Colonic mucosa (tissue), 4 donors: ENCODE results near the gene PRKCE. TPM values are rescaled to one million over a fixed set of nuclear protein-coding genes. Genes with fewer than 3 reads are reported as not detected.

Experiments used
- DNase-seq: peaks from one replicate; pipeline ENCODE4 v3.0.0-alpha.2; 2020
- H3K27ac ChIP-seq: fragments of 200-600 bp; one replicate; pipeline ENCODE4 v1.8.0; 2021
- H3K27me3 ChIP-seq: fragments of 200-600 bp; one replicate; pipeline ENCODE4 v1.8.0; 2021
- H3K36me3 ChIP-seq: fragments of 200-600 bp; one replicate; pipeline ENCODE4 v1.8.0; 2021
- H3K4me1 ChIP-seq: fragments of 200-600 bp; one replicate; pipeline ENCODE4 v1.8.0; 2021; ENCODE audit warnings: mild to moderate bottlenecking
- H3K4me3 ChIP-seq: fragments of 200-600 bp; one replicate; pipeline ENCODE4 v1.8.0; 2021
- H3K9ac ChIP-seq, 2 donors: one replicate each; pipeline ENCODE4 v1.7.0; 2013; ENCODE audit warnings: control low read depth in 2 of 2, low read depth in 2 of 2, low read length in 2 of 2
- H3K9me3 ChIP-seq: fragments of 200-600 bp; one replicate; pipeline ENCODE4 v1.8.0; 2021
- CTCF ChIP-seq: fragments of 200-600 bp; IDR thresholded peaks from one replicate; pipeline ENCODE4 v1.8.0; 2022; ENCODE audit warnings: antibody characterized with exemption, mild to moderate bottlenecking
- intact Hi-C: fragments of 100-400 bp; cut with DNase I; formaldehyde crosslinking; loops from one replicate; pipeline ENCODE4 v1.14.1; 2022
- total RNA-seq, 2 donors: library from RNA; stranded (reverse); fragmentation: NEBNext Ultra II Directional in 1 of 2; extraction: Animal tissue kit (Norgen Biotek cat#: 25700) in 1 of 2; gene quantifications; one replicate each; pipeline ENCODE4 v1.2.1, GENCODE V29; 2021
- donor health status: healthy.
- donor health status: DM: no; HTN: no; CAD: no.
- donor health status: DM: no; HTN: no; CAD: no.

PRKCE gene
- total RNA-seq, 2 donors from 2014 or later: 17.5 to 25.8 TPM

DNA sequence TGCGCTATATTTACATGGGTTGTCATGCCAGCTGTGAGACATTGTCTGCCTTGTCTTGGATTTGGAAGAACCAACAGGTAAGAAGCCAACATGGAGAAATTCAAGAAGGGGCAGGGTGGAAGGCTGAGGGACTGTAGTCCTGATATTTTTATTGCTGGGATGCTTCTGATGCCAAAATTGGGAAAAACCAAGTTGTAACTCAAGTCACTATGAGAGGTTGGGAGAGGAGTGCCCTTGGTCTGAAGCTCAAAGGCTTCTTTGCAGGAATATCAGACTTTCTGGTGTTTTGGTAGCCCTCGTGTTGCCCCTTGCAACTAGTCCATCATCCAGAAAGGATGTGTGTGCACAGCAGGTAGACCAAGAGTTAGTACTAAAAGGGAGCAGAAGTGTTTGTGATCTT is 351.5 kb downstream of the PRKCE start:
- intact Hi-C loops: no loop called here
- Histone ChIP-seq H3K27ac (no peak overlapping the region), H3K9ac (no peak overlapping the region), H3K27me3 (no peaks in the 10 kb centered on the region), H3K36me3 (no peaks in the 10 kb centered on the region), H3K4me3 (no peak overlapping the region), H3K9me3 (no peaks in the 10 kb centered on the region), H3K4me1 (no peaks in the 10 kb centered on the region)
- no peak for DNase-seq
- TF ChIP-seq CTCF: no peak

DNA sequence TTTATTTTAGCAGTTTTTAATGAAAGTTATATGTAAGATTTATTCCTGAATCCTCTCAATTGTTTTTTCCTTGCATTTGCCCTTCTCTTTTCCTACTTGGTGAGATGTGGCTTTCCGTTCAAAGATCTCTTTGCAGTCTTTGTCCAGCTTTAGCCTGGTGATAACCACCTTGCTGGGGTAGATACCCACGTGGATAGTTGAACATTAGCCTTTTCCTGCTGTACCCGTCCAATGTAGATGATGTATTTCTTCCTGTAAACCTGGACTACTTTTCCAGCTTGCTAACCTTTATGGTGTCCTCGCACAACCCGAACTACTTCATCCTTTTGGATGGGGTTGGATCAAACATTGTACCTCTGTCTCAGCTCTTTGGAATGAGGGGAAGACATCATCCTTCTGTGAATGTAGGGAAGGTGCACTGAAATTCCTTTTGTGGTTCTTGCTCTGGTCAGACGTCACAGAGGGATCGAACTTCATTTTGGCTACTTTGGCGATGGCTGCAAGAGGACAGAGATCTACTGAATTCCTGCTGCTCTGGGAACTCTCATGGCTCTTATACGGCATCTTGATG is 352.5 kb downstream of the PRKCE start:
- Histone ChIP-seq H3K27ac (no peak overlapping the region), H3K27me3 (no peaks in the 10 kb centered on the region), H3K4me1 (no peaks in the 10 kb centered on the region), H3K4me3 (no peak overlapping the region), H3K9ac (no peak overlapping the region), H3K36me3 (no peaks in the 10 kb centered on the region), H3K9me3 (no peaks in the 10 kb centered on the region)
- no peak for TF ChIP-seq CTCF
- DNase-seq: no peak
- intact Hi-C loops: no loop called here

DNA sequence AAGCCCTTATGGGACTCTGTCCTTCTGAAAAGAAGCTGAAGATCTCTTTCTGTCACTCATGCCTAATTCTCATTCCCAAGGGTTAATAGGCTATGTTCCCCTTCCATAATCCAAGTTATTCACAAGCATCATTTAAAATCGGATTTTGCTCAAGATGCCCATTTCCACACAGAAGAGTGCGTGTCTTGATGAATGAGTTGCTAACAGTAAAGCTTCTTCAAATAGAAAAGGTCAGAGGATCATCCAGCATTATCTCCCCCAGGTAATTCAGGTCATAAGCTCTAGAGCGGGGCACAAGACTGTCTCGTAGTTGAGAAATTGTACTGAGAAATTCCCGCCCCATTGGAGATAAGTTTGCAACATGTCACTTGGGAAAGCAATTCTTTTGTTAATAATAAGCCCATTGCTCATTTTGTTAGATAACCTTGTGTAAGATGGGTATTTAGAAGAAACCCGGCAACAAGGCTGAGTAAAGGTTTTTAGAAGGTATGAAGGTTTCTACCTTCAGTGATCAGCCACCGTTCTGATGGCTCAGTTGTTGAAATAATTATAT is 355.1 kb downstream of the PRKCE start:
- no peak for DNase-seq
- no peak overlapping the region for H3K9ac ChIP-seq
- no peak for TF ChIP-seq CTCF
- H3K9me3 ChIP-seq: no peaks in the 10 kb centered on the region
- intact Hi-C loops: no loop called here
- H3K27me3 ChIP-seq: no peaks in the 10 kb centered on the region
- no peaks in the 10 kb centered on the region for H3K36me3 ChIP-seq
- H3K4me1 ChIP-seq: no peaks in the 10 kb centered on the region
- H3K27ac ChIP-seq: no peak overlapping the region
- no peak overlapping the region for H3K4me3 ChIP-seq

DNA sequence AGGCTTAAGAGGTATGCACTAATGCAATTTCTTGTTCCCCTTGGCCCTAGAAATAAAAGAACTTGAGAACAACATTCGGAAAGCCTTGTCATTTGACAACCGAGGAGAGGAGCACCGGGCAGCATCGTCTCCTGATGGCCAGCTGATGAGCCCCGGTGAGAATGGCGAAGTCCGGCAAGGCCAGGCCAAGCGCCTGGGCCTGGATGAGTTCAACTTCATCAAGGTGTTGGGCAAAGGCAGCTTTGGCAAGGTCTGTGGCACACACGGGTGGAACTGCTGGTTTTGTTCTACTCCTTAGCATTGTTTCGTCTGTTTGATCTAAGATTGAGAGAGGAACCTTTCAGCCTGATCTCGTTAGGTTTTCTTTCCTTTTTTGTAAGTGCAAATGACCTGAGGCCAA is 355.9 kb downstream of the PRKCE start:
- H3K4me3 ChIP-seq: no peak overlapping the region

DNA sequence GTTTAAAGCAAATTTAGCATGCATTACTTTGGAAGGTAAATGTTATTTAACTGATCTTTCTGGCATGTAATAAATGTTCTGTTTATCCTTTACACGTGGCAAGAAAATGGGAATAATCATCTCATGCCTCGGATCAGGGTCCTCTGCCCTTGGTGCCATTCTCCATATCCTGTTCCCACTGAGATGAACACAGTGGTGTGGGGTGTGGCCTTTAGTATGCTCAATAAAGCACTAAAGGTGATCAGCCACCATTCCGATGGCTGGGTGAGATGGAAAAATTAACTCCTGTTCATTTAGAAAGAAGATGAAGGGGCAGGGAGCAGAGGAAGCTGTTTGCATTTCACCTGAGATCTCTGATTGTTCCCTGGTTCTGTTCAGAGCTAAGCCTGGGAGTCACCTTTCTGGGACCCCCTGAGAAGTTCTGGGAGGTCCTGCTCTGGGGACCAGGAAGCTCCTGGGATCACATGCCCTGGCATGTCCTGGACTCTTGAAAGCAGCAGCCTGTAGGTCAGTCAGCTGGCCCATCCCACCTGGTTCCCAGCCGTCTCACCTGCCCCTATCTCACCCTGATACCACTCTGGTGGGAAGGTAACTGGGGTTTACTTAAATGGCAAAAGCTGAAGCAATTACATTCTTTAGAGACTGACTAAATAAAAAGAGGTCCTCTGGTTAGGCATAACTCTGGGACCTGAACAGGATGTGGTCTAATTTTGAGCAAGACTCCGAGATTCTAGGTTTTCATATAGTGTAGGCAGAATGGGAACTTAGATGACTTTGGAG is 356.8 kb downstream of the PRKCE start:
- no peak overlapping the region for H3K4me3 ChIP-seq
- no peaks in the 10 kb centered on the region for H3K4me1 ChIP-seq
- no peak overlapping the region for H3K27ac ChIP-seq
- no peak for DNase-seq
- no peaks in the 10 kb centered on the region for H3K36me3 ChIP-seq
- TF ChIP-seq CTCF: no peak
- H3K9ac ChIP-seq: no peak overlapping the region
- H3K27me3 ChIP-seq: no peaks in the 10 kb centered on the region
- intact Hi-C loops: no loop called here
- no peaks in the 10 kb centered on the region for H3K9me3 ChIP-seq

More for the DNA sequence above, 355.9 kb downstream of the PRKCE start:
- Histone ChIP-seq H3K4me1 (no peaks in the 10 kb centered on the region), H3K27ac (no peak overlapping the region), H3K36me3 (no peaks in the 10 kb centered on the region), H3K27me3 (no peaks in the 10 kb centered on the region), H3K9ac (no peak overlapping the region), H3K9me3 (no peaks in the 10 kb centered on the region)
- DNase-seq: no peak
- TF ChIP-seq CTCF: no peak
- intact Hi-C loops: no loop called here
